SK-N-SH (cell line): Measurements from ENCODE around the gene CFAP20DC. TPM values are rescaled to one million over a fixed set of nuclear protein-coding genes. Genes with fewer than 3 reads are reported as not detected.

Source experiments
- CTCF ChIA-PET: fragments of 300-600, 350-600 bp; formaldehyde crosslinking; extraction: SDS; loops from one replicate; lab custom pipeline; 2021; lab: Yijun Ruan, JAX
- POLR2A ChIA-PET: fragments of 350-600 bp; sonication (Branson Sonifier 250); formaldehyde crosslinking; extraction: SDS; loops from one replicate; lab custom pipeline; 2020; ENCODE audit warnings: antibody characterized with exemption, inconsistent platforms; lab: Yijun Ruan, JAX
- DNase-seq: peaks from one replicate; pipeline ENCODE4 v3.0.0; 2012
- H2AFZ ChIP-seq: fragments of 200-600 bp; sonication (generic); 2 replicates; pipeline ENCODE4 v1.8.1; 2016; ENCODE audit warnings: antibody characterized with exemption, mild to moderate bottlenecking, low read depth
- H3F3A ChIP-seq: fragments of 200-600 bp; sonication (generic); replicated peaks from 2 replicates; pipeline ENCODE3; 2016; ENCODE audit warnings: antibody characterized with exemption, mild to moderate bottlenecking; ENCODE audit not compliant: insufficient read depth
- H3K27ac ChIP-seq, 2 experiments: fragments of 200-500 bp in 1 of 2; fragments of 200-600 bp in 1 of 2; sonication (Bioruptor generic) in 1 of 2; sonication (generic), shearing (Covaris generic) in 1 of 2; 2 replicates each; pipeline versions ENCODE4 v1.5.1 to v1.6.1; 2014 to 2016; ENCODE audit warnings: low read depth in 2 of 2, inconsistent platforms in 1 of 2, low read length in 1 of 2, mild to moderate bottlenecking in 1 of 2, mixed read lengths in 1 of 2
- H3K27me3 ChIP-seq: fragments of 200-600 bp; sonication (generic), shearing (Covaris generic); 2 replicates; pipeline ENCODE4 v1.6.1; 2016; ENCODE audit warnings: mixed run types; ENCODE audit not compliant: insufficient read depth
- H3K36me3 ChIP-seq, 2 experiments: fragments of 200-500 bp in 1 of 2; fragments of 200-600 bp in 1 of 2; sonication (Bioruptor generic) in 1 of 2; sonication (generic) in 1 of 2; replicated peaks in 1 of 2; 2 replicates each; pipeline versions ENCODE3 to v1.5.1; 2014 to 2016; ENCODE audit warnings: low read length in 1 of 2, mild to moderate bottlenecking in 1 of 2; ENCODE audit not compliant: insufficient read depth in 2 of 2, control insufficient read depth in 1 of 2
- H3K4me1 ChIP-seq, 2 experiments: fragments of 200-500 bp in 1 of 2; fragments of 200-600 bp in 1 of 2; sonication (Bioruptor generic) in 1 of 2; sonication (generic), shearing (Covaris generic) in 1 of 2; 2 replicates each; pipeline versions ENCODE4 v1.5.1 to v1.6.1; 2014 to 2016; ENCODE audit warnings: low read depth in 1 of 2, low read length in 1 of 2, mixed run types in 1 of 2; ENCODE audit not compliant: insufficient read depth in 2 of 2, control insufficient read depth in 1 of 2
- H3K4me2 ChIP-seq: fragments of 200-600 bp; sonication (generic), shearing (Covaris generic); 2 replicates; pipeline ENCODE4 v1.6.1; 2017; ENCODE audit warnings: mixed run types
- H3K4me3 ChIP-seq, 2 experiments: fragments of 200-500 bp in 1 of 2; fragments of 200-600 bp in 1 of 2; sonication (Bioruptor generic) in 1 of 2; sonication (generic), shearing (Covaris generic) in 1 of 2; 2 replicates each; pipeline versions ENCODE4 v1.5.1 to v1.8.1; 2014 to 2016; ENCODE audit warnings: low read depth in 2 of 2, inconsistent platforms in 1 of 2, low read length in 1 of 2, mild to moderate bottlenecking in 1 of 2, mixed read lengths in 1 of 2, moderate library complexity in 1 of 2
- H3K79me2 ChIP-seq: fragments of 200-600 bp; sonication (generic); 2 replicates; pipeline ENCODE4 v1.8.1; 2017; ENCODE audit warnings: mild to moderate bottlenecking; ENCODE audit not compliant: insufficient read depth
- H3K9ac ChIP-seq: fragments of 200-600 bp; sonication (generic); 2 replicates; pipeline ENCODE4 v1.6.1; 2017; ENCODE audit warnings: mixed run types
- H3K9me2 ChIP-seq: fragments of 200-600 bp; sonication (generic); 2 replicates; pipeline ENCODE4 v1.6.1; 2017; ENCODE audit warnings: mixed run types
- H3K9me3 ChIP-seq: fragments of 200-600 bp; sonication (generic); 2 replicates; pipeline ENCODE4 v1.6.1; 2017; ENCODE audit warnings: mixed run types, mild to moderate bottlenecking, moderate library complexity
- H4K20me1 ChIP-seq: fragments of 200-600 bp; sonication (generic); 2 replicates; pipeline ENCODE4 v1.6.1; 2017; ENCODE audit warnings: mild to moderate bottlenecking, mixed run types; ENCODE audit not compliant: insufficient read depth
- ELF1 ChIP-seq: IDR thresholded peaks from 2 replicates; pipeline ENCODE4 v1.4.0; 2012
- FOSL2 ChIP-seq: IDR thresholded peaks from 2 replicates; pipeline ENCODE4 v1.4.0; 2012; ENCODE audit warnings: low read depth, mild to moderate bottlenecking, moderate library complexity, borderline replicate concordance
- FOXM1 ChIP-seq: IDR thresholded peaks from 2 replicates; pipeline ENCODE4 v1.4.0; 2012; ENCODE audit warnings: low read depth, mild to moderate bottlenecking
- GABPA ChIP-seq: IDR thresholded peaks from 2 replicates; pipeline ENCODE4 v1.4.0; 2012; ENCODE audit warnings: low read depth, mild to moderate bottlenecking
- JUND ChIP-seq: IDR thresholded peaks from 2 replicates; pipeline ENCODE4 v1.4.0; 2012
- POLR2AphosphoS5 ChIP-seq: IDR thresholded peaks from 2 replicates; pipeline ENCODE4 v1.6.1; 2012; ENCODE audit warnings: low read depth, low read length
- RXRA ChIP-seq: IDR thresholded peaks from 2 replicates; pipeline ENCODE4 v1.4.0; 2012; ENCODE audit warnings: low read depth, mild to moderate bottlenecking, borderline replicate concordance
- SIN3A ChIP-seq: IDR thresholded peaks from 2 replicates; pipeline ENCODE4 v1.6.1; 2012; ENCODE audit warnings: low read depth, mild to moderate bottlenecking, low read length, moderate library complexity, borderline replicate concordance
- TAF1 ChIP-seq: IDR thresholded peaks from 2 replicates; pipeline ENCODE4 v1.6.1; 2012; ENCODE audit warnings: low read depth, mild to moderate bottlenecking, low read length, moderate library complexity, borderline replicate concordance
- WGBS: methylation state at CpG from one replicate; pipeline ENCODE4 v1.1.6; 2017; ENCODE audit warnings: low lambda C conversion rate; 5-methylcytosine and 5-hydroxymethylcytosine counted together
- polyA plus RNA-seq, 3 experiments: library from polyadenylated mRNA; depleted of rRNA; stranded (reverse); fragments of >200 nt; gene quantifications; 2 replicates each; pipeline ENCODE4 v1.2.3, GENCODE V29; 2012
- TF ChIP-seq, protein P1 (sequence below): IDR thresholded peaks from 2 replicates; pipeline ENCODE4; 2012
- TF ChIP-seq, protein P2 (sequence below): IDR thresholded peaks from 2 replicates; pipeline ENCODE4 v1.6.1; 2012; ENCODE audit warnings: mild to moderate bottlenecking, low read depth, low read length, moderate library complexity
- TF ChIP-seq, protein P3 (sequence below): fragments of 150-350 bp; IDR thresholded peaks from 2 replicates; pipeline ENCODE4 v1.6.1; 2016; ENCODE audit warnings: mild to moderate bottlenecking, low read depth, low read length
- TF ChIP-seq, protein P4 (sequence below): IDR thresholded peaks from 2 replicates; pipeline ENCODE4 v1.4.0; 2012; ENCODE audit warnings: low read depth, borderline replicate concordance

The CFAP20DC gene
- polyA plus RNA-seq, 1 of the 3 experiments (the other 2 are of a cell fraction) = 1.8 TPM

DNA sequence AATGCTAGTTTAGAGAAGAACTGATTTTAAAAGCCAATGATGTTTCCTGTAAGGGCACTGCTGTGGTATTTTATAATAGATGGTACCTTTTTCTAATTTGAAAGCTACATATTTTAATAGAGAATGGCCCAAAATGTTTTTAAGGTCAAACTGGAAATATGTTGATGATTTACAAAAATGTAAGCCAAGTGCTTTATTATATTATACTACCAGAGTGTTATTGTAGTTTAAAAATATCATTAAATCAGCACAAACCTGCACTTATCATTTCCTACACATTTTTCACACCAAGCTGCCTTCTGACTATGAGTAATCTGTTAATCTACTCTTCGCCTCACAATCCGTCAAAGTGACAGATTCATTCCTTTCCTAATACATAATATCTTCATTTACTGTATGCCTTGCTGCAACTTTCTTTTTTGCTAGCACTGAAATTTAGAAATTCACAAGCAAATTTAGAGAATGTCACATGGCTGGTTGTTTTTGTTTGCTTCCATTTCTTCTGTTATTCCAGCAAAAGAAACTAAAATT, 256.8 kb downstream of the CFAP20DC start:
- Histone ChIP-seq H3K9ac (no peak overlapping the region), H3K9me2 (0 out of 2 replicates have a peak, but pooled peaks cover 3% of the 10 kb centered on the region)
- TF ChIP-seq ELF1 (no peak), POLR2AphosphoS5 (no peak), JUND (0 out of 2 replicates have a peak, but pooled peaks have one; percentile 4), FOSL2 (0 out of 2 replicates have a peak, but pooled peaks have one; percentile 15)
- TF ChIP-seq, protein P1, sequence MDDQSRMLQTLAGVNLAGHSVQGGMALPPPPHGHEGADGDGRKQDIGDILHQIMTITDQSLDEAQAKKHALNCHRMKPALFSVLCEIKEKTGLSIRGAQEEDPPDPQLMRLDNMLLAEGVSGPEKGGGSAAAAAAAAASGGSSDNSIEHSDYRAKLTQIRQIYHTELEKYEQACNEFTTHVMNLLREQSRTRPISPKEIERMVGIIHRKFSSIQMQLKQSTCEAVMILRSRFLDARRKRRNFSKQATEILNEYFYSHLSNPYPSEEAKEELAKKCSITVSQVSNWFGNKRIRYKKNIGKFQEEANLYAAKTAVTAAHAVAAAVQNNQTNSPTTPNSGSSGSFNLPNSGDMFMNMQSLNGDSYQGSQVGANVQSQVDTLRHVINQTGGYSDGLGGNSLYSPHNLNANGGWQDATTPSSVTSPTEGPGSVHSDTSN = peak; percentile 79
- TF ChIP-seq, all 33 proteins: peak for 3
- Histone ChIP-seq H3K4me1 (peaks cover 0 to 3% of the 10 kb centered on the region in 2 experiments; a peak in 2 of 4 replicates), H3K79me2 (no peaks in the 10 kb centered on the region), H3F3A (no peaks in the 10 kb centered on the region), H3K27ac (no peak overlapping the region; a peak in 1 of 4 replicates), H3K4me3 (no peak overlapping the region), H2AFZ (no peak overlapping the region), H3K27me3 (no peaks in the 10 kb centered on the region), H3K4me2 (no peak overlapping the region), H3K9me3 (no peaks in the 10 kb centered on the region), H4K20me1 (no peaks in the 10 kb centered on the region), H3K36me3 (no peaks in the 10 kb centered on the region)
- POLR2A ChIA-PET = no interaction called here
- 71% methylated on average over 2 of the region's 2 CpGs for WGBS
- no peak for DNase-seq
- CTCF ChIA-PET = no interaction called here

DNA sequence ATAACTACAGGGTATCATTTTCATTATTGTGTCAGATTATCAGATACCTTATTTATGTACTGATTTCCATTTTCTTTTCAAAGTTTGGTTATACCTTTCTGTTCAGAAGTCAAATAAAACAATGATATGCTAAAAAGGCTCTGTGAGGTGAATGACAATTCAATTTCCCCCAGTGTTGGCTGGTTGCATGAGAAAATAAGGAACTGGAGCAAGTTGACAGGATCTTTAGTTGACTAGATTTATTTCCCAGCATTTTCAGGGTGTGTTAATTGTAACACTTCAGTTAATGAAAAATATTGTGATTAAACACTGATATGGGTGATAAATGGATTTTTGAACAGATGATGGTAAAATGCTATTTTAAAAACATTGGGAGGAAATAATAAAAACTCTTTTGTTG, 260.4 kb downstream of the CFAP20DC start:
- CTCF ChIA-PET = no interaction called here
- Histone ChIP-seq H3F3A (no peaks in the 10 kb centered on the region), H4K20me1 (no peaks in the 10 kb centered on the region), H3K9me3 (no peaks in the 10 kb centered on the region), H3K36me3 (no peaks in the 10 kb centered on the region), H3K9ac (no peak overlapping the region), H3K27ac (no peak overlapping the region), H3K4me3 (no peak overlapping the region), H3K4me2 (no peak overlapping the region), H3K9me2 (0 out of 2 replicates have a peak, but pooled peaks cover 3% of the 10 kb centered on the region), H2AFZ (no peak overlapping the region), H3K27me3 (no peaks in the 10 kb centered on the region), H3K79me2 (no peaks in the 10 kb centered on the region), H3K4me1 (peaks cover 0 to 3% of the 10 kb centered on the region in 2 experiments; a peak in 1 of 4 replicates)
- no peak for DNase-seq
- POLR2A ChIA-PET = no interaction called here
- no peak for TF ChIP-seq RXRA

DNA sequence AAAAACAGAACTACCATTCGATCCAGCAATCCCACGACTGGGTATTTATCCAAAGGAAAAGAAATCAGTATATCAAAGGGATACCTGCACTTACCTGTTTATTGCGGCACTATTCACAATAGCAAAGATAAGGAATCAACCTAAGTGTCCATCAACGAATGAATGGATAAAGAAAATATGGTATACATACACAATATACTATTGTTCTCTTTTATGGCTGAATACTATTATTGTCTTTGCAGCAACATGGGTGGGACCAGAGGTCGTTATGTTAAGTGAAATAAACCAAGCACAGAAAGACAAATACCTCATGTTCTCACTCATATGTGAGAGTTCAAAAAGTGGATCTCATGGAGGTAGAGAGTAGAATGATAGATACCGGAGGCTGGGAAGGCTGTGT, 264.9 kb downstream of the CFAP20DC start:
- H2AFZ ChIP-seq = no peak overlapping the region
- H3K27me3 ChIP-seq = no peaks in the 10 kb centered on the region
- no peak for DNase-seq
- H3K79me2 ChIP-seq = no peaks in the 10 kb centered on the region
- peaks cover 13% of the 10 kb centered on the region for H3K9me3 ChIP-seq
- no peaks in the 10 kb centered on the region for H3K9me2 ChIP-seq
- no peaks in the 10 kb centered on the region for H3K4me1 ChIP-seq
- WGBS = 67% methylated on average over 6 of the region's 6 CpGs
- no peaks in the 10 kb centered on the region for H3F3A ChIP-seq
- H3K27ac ChIP-seq = no peak overlapping the region
- H3K4me3 ChIP-seq = no peak overlapping the region
- ChIA-PET POLR2A (no interaction called here), CTCF (interaction anchor here (1.6 kb wide), 1 partner anchor 14 kb away, joined by 3 read pairs; no protein-coding TSS in a partner anchor)
- no peaks in the 10 kb centered on the region for H4K20me1 ChIP-seq
- no peaks in the 10 kb centered on the region for H3K36me3 ChIP-seq
- no peak overlapping the region for H3K9ac ChIP-seq
- H3K4me2 ChIP-seq = no peak overlapping the region
- TF ChIP-seq, protein P2, sequence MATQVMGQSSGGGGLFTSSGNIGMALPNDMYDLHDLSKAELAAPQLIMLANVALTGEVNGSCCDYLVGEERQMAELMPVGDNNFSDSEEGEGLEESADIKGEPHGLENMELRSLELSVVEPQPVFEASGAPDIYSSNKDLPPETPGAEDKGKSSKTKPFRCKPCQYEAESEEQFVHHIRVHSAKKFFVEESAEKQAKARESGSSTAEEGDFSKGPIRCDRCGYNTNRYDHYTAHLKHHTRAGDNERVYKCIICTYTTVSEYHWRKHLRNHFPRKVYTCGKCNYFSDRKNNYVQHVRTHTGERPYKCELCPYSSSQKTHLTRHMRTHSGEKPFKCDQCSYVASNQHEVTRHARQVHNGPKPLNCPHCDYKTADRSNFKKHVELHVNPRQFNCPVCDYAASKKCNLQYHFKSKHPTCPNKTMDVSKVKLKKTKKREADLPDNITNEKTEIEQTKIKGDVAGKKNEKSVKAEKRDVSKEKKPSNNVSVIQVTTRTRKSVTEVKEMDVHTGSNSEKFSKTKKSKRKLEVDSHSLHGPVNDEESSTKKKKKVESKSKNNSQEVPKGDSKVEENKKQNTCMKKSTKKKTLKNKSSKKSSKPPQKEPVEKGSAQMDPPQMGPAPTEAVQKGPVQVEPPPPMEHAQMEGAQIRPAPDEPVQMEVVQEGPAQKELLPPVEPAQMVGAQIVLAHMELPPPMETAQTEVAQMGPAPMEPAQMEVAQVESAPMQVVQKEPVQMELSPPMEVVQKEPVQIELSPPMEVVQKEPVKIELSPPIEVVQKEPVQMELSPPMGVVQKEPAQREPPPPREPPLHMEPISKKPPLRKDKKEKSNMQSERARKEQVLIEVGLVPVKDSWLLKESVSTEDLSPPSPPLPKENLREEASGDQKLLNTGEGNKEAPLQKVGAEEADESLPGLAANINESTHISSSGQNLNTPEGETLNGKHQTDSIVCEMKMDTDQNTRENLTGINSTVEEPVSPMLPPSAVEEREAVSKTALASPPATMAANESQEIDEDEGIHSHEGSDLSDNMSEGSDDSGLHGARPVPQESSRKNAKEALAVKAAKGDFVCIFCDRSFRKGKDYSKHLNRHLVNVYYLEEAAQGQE = no peak
- TF ChIP-seq JUND = no peak
- TF ChIP-seq TAF1 = no peak
- no peak for TF ChIP-seq FOSL2
- TF ChIP-seq FOXM1 = no peak
- TF ChIP-seq SIN3A = no peak
- no peak for TF ChIP-seq RXRA
- TF ChIP-seq GABPA = no peak
- TF ChIP-seq, protein P3, sequence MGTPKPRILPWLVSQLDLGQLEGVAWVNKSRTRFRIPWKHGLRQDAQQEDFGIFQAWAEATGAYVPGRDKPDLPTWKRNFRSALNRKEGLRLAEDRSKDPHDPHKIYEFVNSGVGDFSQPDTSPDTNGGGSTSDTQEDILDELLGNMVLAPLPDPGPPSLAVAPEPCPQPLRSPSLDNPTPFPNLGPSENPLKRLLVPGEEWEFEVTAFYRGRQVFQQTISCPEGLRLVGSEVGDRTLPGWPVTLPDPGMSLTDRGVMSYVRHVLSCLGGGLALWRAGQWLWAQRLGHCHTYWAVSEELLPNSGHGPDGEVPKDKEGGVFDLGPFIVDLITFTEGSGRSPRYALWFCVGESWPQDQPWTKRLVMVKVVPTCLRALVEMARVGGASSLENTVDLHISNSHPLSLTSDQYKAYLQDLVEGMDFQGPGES = no peak
- TF ChIP-seq, protein P4, sequence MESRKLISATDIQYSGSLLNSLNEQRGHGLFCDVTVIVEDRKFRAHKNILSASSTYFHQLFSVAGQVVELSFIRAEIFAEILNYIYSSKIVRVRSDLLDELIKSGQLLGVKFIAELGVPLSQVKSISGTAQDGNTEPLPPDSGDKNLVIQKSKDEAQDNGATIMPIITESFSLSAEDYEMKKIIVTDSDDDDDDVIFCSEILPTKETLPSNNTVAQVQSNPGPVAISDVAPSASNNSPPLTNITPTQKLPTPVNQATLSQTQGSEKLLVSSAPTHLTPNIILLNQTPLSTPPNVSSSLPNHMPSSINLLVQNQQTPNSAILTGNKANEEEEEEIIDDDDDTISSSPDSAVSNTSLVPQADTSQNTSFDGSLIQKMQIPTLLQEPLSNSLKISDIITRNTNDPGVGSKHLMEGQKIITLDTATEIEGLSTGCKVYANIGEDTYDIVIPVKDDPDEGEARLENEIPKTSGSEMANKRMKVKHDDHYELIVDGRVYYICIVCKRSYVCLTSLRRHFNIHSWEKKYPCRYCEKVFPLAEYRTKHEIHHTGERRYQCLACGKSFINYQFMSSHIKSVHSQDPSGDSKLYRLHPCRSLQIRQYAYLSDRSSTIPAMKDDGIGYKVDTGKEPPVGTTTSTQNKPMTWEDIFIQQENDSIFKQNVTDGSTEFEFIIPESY = no peak
